GM19452 (cell line): ENCODE results near the gene GTF2A2.

ENCODE experiments used
- ATAC-seq: cut with Tn5 transposase; IDR thresholded peaks from one replicate; pipeline ENCODE4 v1.9.1; 2021; ENCODE audit not compliant: unreplicated experiment

GTF2A2 gene

DNA sequence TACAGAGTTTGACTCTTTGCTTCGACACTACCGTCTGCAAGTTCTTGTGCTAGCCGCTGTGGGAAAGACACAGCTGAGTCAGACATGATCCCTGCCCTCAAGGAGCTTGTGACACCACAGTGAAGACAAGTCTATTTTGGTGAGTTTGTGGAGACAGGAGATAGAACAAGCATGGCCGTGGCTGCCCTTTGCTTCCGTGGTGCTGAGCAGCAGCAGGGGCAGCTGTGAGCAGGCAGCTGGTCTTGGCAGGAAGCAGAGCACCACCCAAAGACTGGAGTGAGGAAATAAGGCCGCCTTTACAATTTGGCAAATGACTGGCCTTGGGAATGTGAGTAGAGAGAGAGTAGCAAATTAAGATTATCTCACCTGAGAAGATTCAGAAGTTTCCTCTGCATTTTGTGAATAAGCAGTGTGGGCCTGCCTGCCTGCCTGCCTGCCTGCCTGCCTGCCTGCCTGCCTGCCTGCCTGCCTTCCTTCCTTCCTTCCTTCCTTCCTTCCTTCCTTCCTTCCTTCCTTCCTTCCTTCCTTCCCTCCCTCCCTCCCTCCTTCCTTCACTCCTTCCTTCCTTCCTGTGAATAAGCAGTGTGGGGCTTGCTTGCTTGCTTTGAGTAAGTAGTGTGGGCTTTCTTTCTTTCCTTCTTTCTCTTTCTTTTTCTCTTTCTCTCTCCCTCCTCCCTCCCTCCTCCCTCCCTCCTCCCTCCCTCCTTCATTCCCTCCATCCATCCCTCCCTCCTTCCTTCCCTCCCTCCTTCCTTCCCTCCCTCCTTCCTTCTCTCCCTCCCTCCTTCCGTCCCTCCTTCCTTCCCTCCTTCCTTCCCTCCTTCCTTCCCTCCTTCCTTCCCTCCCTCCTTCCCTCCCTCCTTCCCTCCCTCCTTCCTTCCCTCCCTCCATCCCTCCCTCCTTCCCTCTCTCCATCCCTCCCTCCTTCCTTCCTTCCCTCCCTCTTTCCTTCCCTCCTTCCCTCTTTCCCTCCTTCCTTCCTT lies 47.3 kb downstream of the GTF2A2 start:
- no peak for ATAC-seq

DNA sequence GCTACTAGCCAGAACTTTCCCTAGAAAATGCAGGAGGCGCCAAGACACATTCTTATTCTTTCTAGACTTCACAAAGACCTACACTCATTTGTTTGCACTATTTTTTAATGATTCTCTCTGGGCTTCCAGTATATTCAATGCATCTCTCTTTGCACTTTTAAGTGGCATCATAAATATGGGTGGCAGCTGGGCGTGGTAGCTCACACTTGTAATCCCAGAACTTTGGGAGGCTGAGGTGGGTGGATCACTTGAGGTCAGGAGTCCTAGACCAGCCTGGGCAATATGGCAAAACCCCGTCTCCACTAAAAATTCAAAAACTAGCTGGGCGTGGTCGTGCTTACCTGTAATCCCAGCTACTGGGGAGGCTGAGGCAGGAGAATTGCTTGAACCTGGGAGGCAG lies 51.3 kb downstream of the GTF2A2 start:
- no peak for ATAC-seq

- ATAC-seq = no peak
These were observed 58.9 kb downstream of the GTF2A2 start for GRCh38 chr15:59598461-59598860.

DNA sequence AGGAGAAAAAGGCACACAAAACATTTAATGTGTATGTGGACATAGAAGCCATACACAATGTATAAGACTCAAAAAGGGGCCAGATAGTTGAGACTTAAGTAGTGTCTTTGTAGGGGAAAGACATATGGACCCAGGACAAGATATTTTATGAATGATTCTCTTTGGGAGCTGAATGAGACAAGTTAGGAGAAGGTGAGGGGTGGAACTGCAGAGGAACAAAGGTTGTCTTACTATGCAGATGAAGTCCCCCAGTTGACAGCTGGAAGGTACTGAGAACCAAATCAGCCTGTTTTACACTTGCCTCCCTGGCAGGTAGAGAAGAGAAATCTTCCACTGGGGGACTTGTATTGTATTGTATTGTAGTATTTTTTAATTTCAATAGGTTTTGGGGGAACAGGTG lies 60.7 kb downstream of the GTF2A2 start:
- ATAC-seq = no peak

DNA sequence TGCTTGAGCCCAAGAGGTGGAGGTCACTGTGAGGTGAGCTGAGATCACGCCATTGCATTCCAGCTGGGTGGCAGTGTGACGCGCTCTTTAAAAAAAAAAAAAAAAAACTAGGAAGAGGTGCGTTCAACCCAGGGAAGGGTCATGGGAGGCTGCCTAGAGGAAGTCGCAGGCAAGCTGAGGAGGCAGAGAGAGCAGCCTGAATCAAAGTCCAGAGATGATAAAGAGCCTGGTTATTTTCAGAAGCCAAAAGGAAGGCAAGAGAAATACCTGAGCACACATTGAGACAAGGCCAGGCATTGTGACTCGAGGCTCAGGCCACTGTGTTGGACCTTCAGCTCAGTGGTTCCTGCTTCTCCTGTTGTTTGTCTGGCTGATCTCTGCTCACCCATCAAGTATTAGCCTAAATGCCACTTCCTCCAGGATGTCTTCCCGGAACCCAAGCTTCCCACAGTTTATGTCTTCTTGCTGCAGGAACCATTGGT lies 61.8 kb downstream of the GTF2A2 start:
- ATAC-seq = no peak

DNA sequence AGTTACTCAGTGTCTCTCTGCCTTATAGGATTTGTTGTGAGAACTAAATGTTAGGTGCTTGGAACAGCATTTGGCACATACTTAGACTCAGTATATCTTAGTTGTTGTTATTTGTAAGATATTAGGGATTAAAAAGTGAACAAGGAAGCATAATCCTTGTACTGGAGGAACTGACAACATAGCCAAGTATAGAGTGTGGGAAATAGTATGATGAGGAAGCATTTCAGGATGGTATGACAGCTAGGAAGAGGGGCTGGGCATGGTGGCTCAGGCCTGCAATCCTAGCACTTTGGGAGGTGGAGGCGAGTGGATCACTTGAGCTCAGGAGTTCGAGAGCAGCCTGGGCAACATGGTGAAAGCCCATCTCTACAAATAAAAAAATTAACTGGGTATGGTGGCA lies 62.3 kb downstream of the GTF2A2 start:
- no peak for ATAC-seq

GRCh38 chr15:59594493-59594942 lies 62.8 kb downstream of the GTF2A2 start:
- ATAC-seq = no peak

DNA sequence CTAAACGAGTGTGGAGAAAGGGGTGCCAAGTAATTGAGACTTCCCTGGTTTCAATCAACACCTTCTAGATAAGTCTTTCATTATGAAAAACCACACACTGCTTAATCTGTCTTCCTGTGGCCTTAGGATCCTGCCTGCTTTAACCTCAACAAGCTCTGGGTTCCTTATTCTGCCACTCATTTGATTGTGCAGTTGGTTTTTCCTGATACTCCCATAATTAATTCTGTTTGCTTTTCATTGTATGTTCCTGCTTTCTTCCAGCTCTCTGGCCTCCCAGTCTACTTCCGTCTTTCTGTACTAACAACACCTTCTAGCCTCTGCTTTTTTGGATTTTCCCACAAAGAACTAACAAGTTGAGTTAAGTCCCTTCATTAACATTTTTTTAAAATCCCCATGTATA lies 66.0 kb downstream of the GTF2A2 start:
- ATAC-seq = no peak

- no peak for ATAC-seq
These were observed 67.3 kb downstream of the GTF2A2 start for GRCh38 chr15:59590027-59590426.
